GM19452 (cell line): ENCODE measurements around the gene ARL10.

Experiments used
- ATAC-seq: cut with Tn5 transposase; IDR thresholded peaks from one replicate; pipeline ENCODE4 v1.9.1; 2021; ENCODE audit not compliant: unreplicated experiment

Gene ARL10

GRCh38 chr5:176365351-176366231 is at the start of gene ARL10:
TSS of gene ARL10 (plus strand) at chr5:176365487. CDS start at chr5:176365564, 77 bp downstream.
- peak; percentile 49 for ATAC-seq

GRCh38 chr5:176317534-176318374 is 47.5 kb upstream of the ARL10 start:
- no peak for ATAC-seq

DNA sequence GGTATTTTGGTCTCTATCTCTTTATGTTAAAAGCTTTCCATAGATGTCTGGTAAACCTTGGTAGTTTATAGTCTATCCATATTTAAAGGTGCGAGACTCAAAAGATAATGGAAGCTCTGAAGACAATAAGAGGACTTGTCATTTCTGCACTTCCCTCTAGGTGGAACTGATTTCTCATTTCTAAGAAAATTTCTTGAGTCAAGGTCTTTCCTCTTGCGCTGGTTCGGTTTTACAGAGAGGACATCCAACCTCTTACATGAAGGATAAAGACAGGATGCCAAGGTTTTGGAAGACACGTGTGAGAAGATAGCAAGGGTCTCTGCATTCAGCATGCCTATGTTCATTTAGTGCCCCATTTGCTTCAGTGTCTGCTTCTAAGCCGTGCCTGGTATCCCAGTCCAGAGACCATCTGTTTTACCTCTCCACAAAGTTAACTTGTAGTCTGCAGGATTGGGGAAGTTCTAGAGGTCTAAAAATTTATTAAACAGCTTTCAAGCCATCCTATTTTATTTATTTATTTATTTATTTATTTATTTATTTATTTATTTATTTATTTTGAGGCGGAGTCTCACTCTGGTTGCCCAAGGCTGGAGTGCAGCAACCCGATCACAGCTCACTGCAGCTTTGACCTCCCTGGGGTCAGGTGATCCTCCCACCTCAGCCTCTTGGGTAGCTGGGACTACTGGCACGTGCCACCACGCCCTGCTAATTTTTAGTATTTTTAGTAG is 45.3 kb upstream of the ARL10 start:
- ATAC-seq: no peak

- ATAC-seq: no peak
Measured at GRCh38 chr5:176320577-176320976, 44.7 kb upstream of the ARL10 start.

DNA sequence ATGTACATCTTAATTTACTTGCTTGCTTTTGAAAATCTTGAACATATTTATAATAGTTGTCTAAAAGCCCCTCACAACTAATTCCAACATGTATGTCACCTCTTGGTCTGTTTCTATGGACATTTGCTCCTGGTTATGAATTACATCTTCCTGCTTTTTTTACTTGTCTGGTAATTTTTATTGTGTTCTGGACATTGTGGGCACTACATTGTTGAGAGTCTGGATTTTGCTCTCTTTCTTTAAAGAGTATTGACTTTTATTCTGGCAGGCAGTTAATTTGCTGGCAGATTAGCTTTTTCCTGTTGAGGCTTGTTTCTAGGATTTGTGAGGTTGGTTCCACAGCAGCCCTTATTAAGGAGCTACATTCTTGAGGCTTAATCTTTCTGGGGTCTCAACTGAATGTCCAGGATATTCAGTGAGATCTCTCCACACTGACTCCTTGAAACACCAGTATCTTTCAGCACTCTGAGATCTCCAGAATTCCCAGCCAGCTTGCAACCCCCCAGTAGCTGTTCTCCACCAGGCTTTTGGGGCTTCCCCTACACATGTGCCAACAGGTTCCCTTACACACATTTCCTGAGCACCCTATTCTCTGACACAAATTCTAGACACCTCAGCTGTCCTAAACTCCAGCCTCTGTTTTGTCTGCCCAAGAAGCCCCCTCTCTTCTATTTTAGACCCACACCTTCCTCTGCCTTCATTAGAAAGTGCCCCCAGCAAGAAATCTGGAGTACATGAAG is 31.1 kb upstream of the ARL10 start:
- no peak for ATAC-seq

DNA sequence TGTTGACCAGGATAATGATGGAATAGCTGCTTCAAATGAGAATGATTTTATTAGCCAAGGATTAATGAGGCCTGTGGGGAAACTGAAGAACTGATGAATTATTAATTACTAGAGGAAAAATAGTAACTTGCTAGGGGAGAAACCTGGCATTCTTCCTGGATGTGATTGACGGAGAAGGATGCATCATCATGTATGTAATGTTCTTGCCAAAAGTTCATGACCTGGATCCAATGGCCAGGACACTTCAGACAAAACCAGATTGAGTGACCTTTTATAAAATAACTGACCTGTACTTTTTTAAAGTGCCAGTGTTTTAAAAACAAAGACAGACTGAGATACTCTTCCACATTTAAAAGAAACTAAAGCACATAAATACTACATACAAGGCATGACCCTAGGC is 27.4 kb upstream of the ARL10 start:
- no peak for ATAC-seq

GRCh38 chr5:176339304-176339703 is 26.0 kb upstream of the ARL10 start:
- ATAC-seq: no peak

DNA sequence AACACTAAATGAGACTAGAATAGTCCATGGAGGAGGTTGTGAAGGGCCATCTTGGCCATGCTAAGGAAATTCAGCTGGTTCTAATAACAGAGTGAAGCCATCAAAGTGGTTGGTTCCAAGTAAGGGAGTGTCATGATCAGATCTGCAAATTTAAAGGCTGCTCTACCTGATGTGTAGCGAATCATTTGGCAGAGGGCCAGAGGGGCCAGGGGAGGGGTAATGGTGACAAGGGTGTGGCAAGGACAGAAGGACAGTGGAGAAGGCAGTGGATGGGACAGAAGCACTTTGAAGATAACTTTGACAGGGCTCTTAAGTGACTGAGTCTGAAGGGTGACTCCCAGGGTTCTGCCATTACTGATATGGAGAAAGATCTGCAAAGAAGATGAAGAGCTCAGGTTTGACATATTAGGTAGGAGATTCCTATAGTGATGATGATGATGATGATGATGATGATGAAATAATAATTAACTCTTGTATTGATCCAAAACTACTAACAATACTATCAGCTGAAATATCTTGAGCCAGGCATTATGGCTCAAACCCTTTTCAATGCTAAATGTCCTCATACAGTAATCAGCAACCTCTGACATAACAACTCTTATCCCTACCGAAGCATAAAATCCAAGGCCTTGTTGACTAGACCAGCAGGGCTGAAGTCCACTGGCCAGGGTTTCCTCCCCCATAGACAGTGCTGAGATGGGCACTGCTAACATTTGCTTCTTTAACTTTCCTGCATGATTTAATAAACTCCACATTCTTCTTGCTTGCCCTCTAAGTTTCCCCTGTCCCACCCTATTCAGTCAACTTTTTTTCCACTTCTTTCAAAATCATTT is 23.7 kb upstream of the ARL10 start:
- no peak for ATAC-seq

- ATAC-seq: no peak
Measured at GRCh38 chr5:176342158-176342483, 23.2 kb upstream of the ARL10 start.

- ATAC-seq: no peak
Measured at GRCh38 chr5:176342766-176343458, 22.4 kb upstream of the ARL10 start.

DNA sequence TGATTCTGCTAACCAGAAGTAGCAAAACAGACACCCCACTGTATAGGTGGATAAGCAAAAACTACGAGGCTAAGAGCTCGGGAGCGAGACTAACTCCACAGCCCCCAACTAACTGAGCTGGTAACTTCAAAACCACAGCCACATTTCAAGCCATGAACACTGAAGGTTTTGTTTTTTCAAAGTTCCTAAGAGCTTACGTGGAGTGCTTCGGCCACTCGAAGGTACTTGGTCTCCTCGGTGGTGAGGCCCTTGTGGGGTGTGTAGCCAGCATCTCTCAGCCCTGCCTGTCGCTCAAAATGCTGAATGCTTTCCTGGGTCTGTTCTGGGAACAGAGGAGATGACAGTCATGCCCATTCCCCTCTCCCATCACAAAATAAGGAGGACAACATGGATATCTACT is 14.9 kb upstream of the ARL10 start:
- ATAC-seq: no peak

GRCh38 chr5:176352116-176352878 is 13.0 kb upstream of the ARL10 start:
- no peak for ATAC-seq

GRCh38 chr5:176353533-176353932 is 11.8 kb upstream of the ARL10 start:
- no peak for ATAC-seq

GRCh38 chr5:176355400-176356178 is 9.7 kb upstream of the ARL10 start:
- ATAC-seq: no peak

- no peak for ATAC-seq
Measured at GRCh38 chr5:176356179-176356566, 9.1 kb upstream of the ARL10 start.

DNA sequence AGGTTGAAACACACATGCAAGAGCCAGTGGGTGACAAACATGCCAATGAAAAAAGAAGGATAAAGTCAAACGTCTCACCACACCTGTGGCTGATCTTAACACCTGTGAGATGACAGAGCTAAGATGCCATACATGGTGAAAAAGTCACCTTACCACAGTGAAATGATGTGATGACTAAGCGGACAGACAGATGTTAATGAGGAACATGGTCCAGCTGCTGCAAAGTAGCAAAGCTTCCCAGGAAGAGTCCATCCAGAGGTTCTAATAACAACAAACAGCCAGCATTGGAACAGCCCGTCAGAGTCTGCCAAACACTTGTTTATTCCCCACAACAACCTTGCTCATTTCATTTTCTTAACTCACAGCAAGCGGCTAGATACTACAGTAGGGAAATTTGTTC is 5.6 kb upstream of the ARL10 start:
- no peak for ATAC-seq

DNA sequence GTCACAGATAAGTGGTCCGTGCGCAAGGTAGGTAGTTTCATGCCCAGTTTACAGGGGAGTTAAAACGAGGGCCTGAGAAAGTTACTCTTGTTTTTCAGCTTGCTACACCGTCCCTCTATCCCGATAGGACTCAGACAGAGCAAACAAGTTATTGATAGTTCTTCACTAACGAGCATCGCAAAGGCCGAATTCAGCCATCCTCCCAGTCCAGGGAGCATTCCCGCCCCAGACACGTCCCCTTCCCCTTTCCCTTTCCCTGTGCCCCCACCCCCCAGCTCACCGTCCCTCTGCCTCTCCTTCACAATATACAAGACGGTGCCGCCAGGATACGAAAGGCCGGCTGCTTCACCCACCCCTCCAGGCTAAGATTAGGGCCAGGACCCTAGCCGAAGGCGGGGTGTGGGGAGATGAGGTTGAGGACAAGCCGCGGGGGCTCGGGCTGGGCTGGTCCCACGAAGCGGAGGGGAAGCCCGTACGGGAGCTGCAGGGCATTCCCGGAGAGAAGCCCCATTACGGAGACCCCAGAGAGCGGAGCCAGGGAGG is 4.3 kb upstream of the ARL10 start:
- ATAC-seq: peak; percentile 8
